Measurements from ENCODE around the gene ZNF155. TPM values are rescaled to one million over a fixed set of nuclear protein-coding genes. Genes with fewer than 3 reads are reported as not detected.

The ZNF155 gene
- total and polyA plus RNA-seq, 2 donors (not counting 1 experiment from before 2014, with no cell fraction given) = 7.4 to 12.2 TPM

DNA sequence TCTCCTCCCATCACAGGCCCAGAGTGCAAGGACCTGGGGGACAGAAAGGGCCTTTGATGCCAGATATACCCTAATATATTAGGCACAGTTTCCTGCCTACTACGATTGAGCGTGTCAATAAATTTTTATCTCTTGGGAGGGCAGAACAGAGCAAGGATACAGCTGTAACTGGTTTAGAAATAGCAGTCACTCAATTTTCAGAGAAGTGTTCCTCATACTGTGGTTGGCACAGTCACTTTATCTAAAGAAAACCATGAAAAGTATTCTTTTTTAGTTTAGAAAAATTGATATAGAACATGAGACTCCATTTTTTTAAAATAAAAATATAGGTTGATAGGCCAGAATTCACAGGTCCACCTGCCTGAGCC lies 460 bp upstream of the ZNF155 start:
- Histone ChIP-seq H3K9ac (ENCODE audit: insufficient read depth, low read length) (no peak overlapping the region), H3K36me3 (ENCODE audit: control insufficient read depth, insufficient read depth, low read length) (no peaks in the 10 kb centered on the region), H2AFZ (ENCODE audit: low read length) (no peak overlapping the region), H3K4me1 (ENCODE audit: control insufficient read depth, extremely low read depth, insufficient read depth, low read length) (no peaks in the 10 kb centered on the region), H3K4me3 (replicated peaks in 1 of 4; ENCODE audit: control extremely low read depth in 1 of 4, insufficient read depth in 1 of 4, low read depth in 3 of 4, low read length in 4 of 4) (peak overlapping the region in 3 of 4 experiments; percentile 6 to 84 (median 78)), H3K9me3 (ENCODE audit: control insufficient read depth, insufficient read depth, low read depth, low read length) (no peaks in the 10 kb centered on the region), H3K79me2 (ENCODE audit: control insufficient read depth, insufficient read depth, low read length) (no peaks in the 10 kb centered on the region), H3K4me2 (ENCODE audit: extremely low read depth, insufficient read depth, low read length) (peak overlapping the region; percentile 38), H3K27me3 (ENCODE audit: control insufficient read depth, insufficient read depth, low read length) (no peaks in the 10 kb centered on the region), H4K20me1 (ENCODE audit: control insufficient read depth, extremely low read depth, insufficient read depth, low read length) (no peaks in the 10 kb centered on the region), H3K27ac (ENCODE audit: insufficient read depth, low read length) (no peak overlapping the region)
- DNase-seq (ENCODE audit: low read depth in 2 of 2) = no peak
- TF ChIP-seq, protein P1, sequence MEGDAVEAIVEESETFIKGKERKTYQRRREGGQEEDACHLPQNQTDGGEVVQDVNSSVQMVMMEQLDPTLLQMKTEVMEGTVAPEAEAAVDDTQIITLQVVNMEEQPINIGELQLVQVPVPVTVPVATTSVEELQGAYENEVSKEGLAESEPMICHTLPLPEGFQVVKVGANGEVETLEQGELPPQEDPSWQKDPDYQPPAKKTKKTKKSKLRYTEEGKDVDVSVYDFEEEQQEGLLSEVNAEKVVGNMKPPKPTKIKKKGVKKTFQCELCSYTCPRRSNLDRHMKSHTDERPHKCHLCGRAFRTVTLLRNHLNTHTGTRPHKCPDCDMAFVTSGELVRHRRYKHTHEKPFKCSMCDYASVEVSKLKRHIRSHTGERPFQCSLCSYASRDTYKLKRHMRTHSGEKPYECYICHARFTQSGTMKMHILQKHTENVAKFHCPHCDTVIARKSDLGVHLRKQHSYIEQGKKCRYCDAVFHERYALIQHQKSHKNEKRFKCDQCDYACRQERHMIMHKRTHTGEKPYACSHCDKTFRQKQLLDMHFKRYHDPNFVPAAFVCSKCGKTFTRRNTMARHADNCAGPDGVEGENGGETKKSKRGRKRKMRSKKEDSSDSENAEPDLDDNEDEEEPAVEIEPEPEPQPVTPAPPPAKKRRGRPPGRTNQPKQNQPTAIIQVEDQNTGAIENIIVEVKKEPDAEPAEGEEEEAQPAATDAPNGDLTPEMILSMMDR (conservative IDR thresholded peaks at IDR 0.05 in 1 of 2, IDR thresholded peaks at IDR 0.05 in 1 of 2; ENCODE audit: low read depth in 1 of 2, low read length in 2 of 2) = no peak
- TF ChIP-seq EZH2 (IDR thresholded peaks at IDR 0.05; ENCODE audit: low read length, missing control alignments) = no peak

DNA sequence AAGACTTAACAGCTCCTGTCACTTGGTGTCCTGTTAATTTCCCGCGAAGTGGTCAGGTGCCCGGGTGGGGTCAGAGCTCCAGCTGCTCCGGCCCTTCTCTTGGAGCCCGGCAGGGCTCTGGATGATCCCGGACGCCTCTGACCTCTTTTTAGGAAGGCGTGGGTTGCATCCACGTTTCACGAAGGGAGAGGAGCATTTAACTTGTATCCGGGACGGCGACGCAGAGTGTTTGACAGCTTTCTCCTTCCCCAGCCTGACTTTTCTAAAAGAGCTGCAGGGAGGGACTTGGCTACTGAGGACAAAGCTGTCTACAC lies 656 bp downstream of the ZNF155 start:
- DNase-seq (ENCODE audit: low read depth in 2 of 2) = no peak
- TF ChIP-seq EZH2 (IDR thresholded peaks at IDR 0.05; ENCODE audit: low read length, missing control alignments) = no peak
- TF ChIP-seq, protein P1 (conservative IDR thresholded peaks at IDR 0.05 in 1 of 2, IDR thresholded peaks at IDR 0.05 in 1 of 2; ENCODE audit: low read depth in 1 of 2, low read length in 2 of 2) = no peak
- peak overlapping the region; percentile 60 for H3K27ac ChIP-seq (ENCODE audit: insufficient read depth, low read length)
- H3K36me3 ChIP-seq (ENCODE audit: control insufficient read depth, insufficient read depth, low read length) = no peaks in the 10 kb centered on the region
- no peaks in the 10 kb centered on the region for H4K20me1 ChIP-seq (ENCODE audit: control insufficient read depth, extremely low read depth, insufficient read depth, low read length)
- H3K4me3 ChIP-seq (replicated peaks in 1 of 4; ENCODE audit: control extremely low read depth in 1 of 4, insufficient read depth in 1 of 4, low read depth in 3 of 4, low read length in 4 of 4) = peak overlapping the region; percentile 70 to 84 (median 76)
- peak overlapping the region; percentile 50 for H3K9ac ChIP-seq (ENCODE audit: insufficient read depth, low read length)
- H3K79me2 ChIP-seq (ENCODE audit: control insufficient read depth, insufficient read depth, low read length) = no peaks in the 10 kb centered on the region
- peak overlapping the region; percentile 67 for H3K4me2 ChIP-seq (ENCODE audit: extremely low read depth, insufficient read depth, low read length)
- no peaks in the 10 kb centered on the region for H3K27me3 ChIP-seq (ENCODE audit: control insufficient read depth, insufficient read depth, low read length)
- no peaks in the 10 kb centered on the region for H3K9me3 ChIP-seq (ENCODE audit: control insufficient read depth, insufficient read depth, low read depth, low read length)
- no peaks in the 10 kb centered on the region for H3K4me1 ChIP-seq (ENCODE audit: control insufficient read depth, extremely low read depth, insufficient read depth, low read length)
- peak overlapping the region; percentile 78 for H2AFZ ChIP-seq (ENCODE audit: low read length)

DNA sequence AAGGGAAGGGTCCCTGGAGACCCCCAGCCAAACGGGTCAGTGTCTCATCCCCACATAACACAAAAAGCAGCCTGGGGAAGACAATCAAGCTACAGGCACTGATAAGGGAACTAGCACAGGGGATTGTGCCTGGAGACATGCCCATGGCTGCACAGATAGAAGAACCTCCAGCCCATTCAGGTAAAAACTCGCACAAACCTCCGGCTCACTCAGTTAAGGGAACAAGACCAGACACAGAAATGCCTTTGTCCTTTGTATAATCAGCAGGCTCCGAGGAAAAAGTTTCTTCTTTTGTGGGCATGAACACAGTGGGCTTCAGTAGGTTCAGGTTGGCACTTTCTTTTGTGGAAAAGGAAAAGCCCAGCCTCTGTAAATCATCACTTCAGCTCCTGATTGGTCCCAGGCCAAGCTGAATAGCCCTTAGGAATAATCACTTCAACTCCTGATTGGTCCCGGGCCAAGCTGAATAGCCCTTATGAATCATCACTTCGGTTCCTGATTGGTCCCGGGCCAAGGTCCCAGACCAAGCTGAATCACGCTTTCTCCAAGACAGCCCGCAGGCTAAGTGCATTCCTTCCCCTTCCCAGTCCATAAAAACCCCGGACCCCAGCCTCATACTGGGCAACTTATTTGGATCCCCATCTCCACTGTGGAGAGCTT lies 13.8 kb downstream of the ZNF155 start:
- Histone ChIP-seq H2AFZ (ENCODE audit: low read length) (no peak overlapping the region), H3K79me2 (ENCODE audit: control insufficient read depth, insufficient read depth, low read length) (no peaks in the 10 kb centered on the region), H3K9me3 (ENCODE audit: control insufficient read depth, insufficient read depth, low read depth, low read length) (no peaks in the 10 kb centered on the region), H3K27me3 (ENCODE audit: control insufficient read depth, insufficient read depth, low read length) (no peaks in the 10 kb centered on the region), H3K27ac (ENCODE audit: insufficient read depth, low read length) (no peak overlapping the region), H4K20me1 (ENCODE audit: control insufficient read depth, extremely low read depth, insufficient read depth, low read length) (no peaks in the 10 kb centered on the region), H3K36me3 (ENCODE audit: control insufficient read depth, insufficient read depth, low read length) (peaks cover 2% of the 10 kb centered on the region), H3K4me3 (replicated peaks in 1 of 4; ENCODE audit: control extremely low read depth in 1 of 4, insufficient read depth in 1 of 4, low read depth in 3 of 4, low read length in 4 of 4) (no peak overlapping the region), H3K9ac (ENCODE audit: insufficient read depth, low read length) (no peak overlapping the region), H3K4me2 (ENCODE audit: extremely low read depth, insufficient read depth, low read length) (no peak overlapping the region), H3K4me1 (ENCODE audit: control insufficient read depth, extremely low read depth, insufficient read depth, low read length) (peaks cover 3% of the 10 kb centered on the region)
- TF ChIP-seq, protein P1 (conservative IDR thresholded peaks at IDR 0.05 in 1 of 2, IDR thresholded peaks at IDR 0.05 in 1 of 2; ENCODE audit: low read depth in 1 of 2, low read length in 2 of 2) = no peak
- no peak for TF ChIP-seq EZH2 (IDR thresholded peaks at IDR 0.05; ENCODE audit: low read length, missing control alignments)
- DNase-seq (ENCODE audit: low read depth in 2 of 2) = peak in 1 of 2 donors; percentile 61

Data from fibroblast of lung (primary cell).